CD4-positive, alpha-beta T cell treated with Interleukin-12 subunit alpha and Interleukin-12 subunit beta, for 1 hour (primary cell): ENCODE results near the gene IQGAP2.

ENCODE experiments used
- DNase-seq: peaks from one replicate; pipeline ENCODE4 v3.0.0-alpha.2; 2020

IQGAP2 gene

DNA sequence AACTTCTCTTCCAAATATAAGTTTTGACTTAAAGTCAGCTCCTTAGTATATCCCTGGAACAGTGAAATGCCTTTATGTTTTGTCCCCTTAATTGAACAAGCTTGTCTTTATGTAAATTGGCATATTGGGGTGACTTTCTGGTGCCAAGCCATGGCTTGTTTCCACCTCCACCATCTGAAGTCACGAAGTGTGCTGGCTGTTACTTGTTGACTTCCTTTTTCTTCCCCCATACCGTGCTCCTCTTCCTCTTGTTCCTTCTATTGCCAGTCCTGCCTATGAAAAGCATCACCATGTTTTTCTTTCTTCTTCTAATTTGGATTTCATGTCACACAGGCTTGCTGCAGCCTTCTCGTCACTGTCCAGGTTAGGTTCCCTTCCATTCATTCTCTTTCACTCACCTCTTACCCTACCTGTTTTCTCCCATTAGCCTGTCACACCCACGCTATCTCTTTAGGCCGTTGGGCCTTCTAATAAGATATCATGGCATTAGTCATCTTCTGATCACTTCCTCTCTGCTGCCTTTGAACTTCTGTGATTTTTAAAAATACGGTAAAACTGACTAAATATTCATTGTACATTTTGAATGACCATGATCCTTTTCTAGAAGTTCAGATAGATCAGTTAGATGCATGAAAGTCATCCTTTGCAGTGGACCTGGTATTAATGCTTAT is 48.1 kb downstream of the IQGAP2 start:
- no peak for DNase-seq

DNA sequence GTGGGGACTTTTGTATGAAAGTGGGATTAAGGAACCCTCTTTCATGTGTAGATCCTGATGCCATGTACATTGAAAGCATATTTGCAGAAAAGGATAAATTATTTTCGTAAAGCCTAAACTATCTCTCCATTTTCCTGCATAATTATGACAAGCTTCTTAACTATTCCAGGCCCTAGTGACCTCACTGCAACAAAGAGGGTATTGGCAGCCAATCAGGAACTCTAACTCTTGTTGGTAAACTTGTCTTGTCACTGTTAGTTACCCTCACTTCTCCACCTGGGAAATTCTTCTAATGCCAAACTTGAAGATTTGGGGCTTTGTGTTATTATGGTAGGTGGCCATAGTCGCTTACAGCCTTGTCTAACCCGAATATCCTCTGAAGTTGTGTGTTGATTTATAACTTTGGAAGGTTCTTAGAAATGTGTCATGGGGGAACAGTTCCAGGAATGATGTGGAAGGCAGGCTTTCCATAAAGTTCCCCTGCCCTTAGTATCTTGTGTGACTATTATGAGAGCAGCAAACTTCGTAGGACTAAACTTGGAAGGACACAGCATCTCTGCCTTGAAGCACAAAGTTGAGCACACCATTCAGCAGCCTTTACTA is 52.5 kb downstream of the IQGAP2 start:
- no peak for DNase-seq

DNA sequence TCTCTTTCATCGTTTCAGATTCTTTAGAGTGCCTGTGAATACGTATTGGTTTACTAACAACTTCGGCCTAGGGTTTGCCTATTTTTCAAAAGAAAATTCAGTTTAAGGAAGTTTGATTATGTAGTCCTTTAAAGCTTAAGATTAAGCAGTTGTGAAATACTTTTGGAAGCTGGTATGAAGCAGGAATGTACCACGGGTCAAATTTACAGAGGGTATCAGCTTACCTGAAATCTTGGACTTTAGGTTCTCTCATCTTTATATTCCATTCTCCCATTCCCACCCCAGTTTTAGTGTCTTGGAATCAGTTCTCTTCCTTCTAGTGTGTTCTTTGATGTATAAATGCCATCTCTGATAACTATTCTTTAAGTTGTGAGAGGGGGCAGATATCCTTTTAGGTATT is 53.2 kb downstream of the IQGAP2 start:
- no peak for DNase-seq

DNA sequence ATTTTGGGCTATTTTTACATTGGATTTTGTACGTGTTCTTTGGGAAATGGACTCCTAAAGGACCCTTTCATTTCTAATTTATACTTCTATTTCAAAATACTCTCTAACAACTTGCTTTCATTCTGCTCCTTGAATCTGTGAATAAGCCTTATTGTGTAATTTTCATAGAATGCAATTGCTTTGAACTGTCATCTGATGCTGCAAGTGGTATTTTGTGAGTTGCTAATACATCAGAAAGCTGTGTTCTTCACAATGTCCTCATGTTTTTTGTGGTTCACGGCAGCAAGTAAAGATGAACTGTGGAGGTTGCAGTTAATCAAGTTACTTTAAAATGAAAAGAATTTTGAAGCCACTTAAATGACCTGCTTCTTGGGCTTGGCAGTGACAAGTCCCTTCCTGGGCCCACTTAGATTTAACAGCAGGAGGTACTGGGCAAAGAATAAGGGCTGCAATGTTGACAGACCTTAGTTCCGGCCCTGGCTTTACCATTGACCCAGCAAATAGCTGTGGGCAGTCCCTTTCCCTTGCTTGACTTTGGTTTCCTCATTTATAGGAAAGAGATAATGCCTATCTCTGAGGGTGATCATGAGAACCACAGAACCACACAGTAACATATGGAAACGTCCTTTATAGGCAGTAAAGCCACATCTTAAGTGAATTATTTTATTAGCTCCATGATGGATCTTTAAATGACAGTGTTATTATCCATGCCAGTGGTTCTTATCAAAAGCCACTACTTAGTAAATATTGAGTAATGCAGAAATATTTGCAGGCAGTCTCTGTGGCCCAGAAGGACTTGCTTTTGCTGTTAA is 54.8 kb downstream of the IQGAP2 start:
- DNase-seq: no peak

- no peak for DNase-seq
Measured at GRCh38 chr5:76458486-76458830, 55.4 kb downstream of the IQGAP2 start.

GRCh38 chr5:76460104-76460503 is 57.0 kb downstream of the IQGAP2 start:
- DNase-seq: no peak

DNA sequence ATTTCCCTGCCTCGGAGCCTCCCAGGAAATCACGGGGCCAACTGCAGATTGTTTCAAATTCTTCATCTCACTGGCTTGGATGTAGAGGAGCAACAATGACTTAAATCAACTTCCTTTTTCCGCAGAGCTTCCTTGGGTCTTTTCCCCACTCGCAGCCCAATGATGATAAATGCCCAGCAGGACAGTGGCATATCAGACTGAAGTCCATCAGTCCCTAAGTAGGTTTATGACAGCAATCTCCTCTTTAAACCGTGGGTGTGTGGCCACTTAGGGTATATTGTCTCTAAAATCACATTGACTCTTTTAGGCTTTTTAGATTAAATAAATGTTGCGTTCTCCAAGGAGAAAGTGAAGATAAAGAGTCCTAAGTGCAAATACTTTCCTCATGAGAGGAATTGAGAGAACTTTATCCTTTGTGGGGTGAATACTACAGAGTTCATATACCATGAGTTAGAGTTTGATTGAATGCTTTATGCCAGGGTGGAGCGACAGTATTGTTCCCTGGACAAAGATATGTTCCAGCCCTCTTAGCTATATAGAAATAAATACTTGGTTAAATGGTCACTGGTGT is 59.1 kb downstream of the IQGAP2 start:
- no peak for DNase-seq

- no peak for DNase-seq
Measured at GRCh38 chr5:76467216-76467615, 64.1 kb downstream of the IQGAP2 start.

DNA sequence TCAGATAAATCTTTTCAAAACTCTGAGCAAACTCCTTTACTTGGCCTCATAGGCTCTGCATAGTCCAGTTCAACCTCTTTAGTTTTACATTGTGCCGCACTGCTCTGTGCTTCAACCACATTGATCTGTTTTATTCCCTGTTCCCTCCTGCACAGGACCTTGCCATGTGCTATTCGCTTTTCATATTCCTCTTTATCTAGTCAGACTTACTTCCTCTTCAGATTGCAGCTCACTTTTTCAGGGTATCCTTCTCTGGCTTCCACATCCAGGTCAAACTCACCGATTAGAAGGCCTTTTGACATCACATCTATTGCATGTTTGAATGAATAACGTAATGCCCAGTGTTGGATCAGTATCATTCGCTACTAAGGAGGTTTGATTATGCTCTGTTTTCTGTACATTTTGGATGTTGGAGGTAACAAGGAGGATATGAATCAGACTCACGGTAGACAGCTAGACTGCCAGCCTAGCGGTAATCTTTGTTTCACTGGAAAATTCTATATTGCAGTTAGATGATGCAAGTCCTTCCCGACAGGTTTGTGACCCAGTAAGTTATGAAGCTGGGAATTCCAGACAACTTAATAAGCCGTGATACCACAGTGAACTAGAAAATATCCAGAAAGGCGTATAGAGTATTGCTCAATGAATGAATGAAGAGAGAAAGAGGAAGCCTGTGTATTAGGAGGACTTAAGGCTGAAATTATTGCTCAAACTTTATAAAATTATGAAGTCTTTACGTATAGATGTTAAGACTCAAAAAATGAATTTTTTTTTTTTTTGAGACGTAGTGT is 65.7 kb downstream of the IQGAP2 start:
- DNase-seq: no peak

GRCh38 chr5:76469656-76470290 is 66.7 kb downstream of the IQGAP2 start:
- DNase-seq: no peak

- no peak for DNase-seq
Measured at GRCh38 chr5:76470976-76471375, 67.9 kb downstream of the IQGAP2 start.

DNA sequence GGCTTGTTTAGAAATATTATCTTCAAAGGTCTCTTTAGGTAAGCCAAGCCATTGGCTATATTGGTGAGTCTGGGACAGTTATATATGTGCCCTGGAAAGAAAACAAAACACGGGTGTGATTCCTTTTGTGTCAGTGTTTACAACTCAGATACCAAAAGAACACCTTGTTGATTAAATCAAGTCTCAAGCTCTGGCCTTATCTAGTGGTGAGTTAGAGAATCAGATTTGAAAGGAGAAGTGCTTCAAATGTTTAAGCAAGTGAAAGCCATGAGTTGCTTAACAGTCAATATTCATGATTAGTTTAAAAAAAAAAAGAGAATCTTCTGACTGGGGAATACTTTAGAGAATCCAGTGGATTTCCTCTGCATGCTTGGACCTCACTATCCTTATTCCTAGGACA is 68.3 kb downstream of the IQGAP2 start:
- DNase-seq: no peak

- no peak for DNase-seq
Measured at GRCh38 chr5:76471987-76472334, 68.9 kb downstream of the IQGAP2 start.

DNA sequence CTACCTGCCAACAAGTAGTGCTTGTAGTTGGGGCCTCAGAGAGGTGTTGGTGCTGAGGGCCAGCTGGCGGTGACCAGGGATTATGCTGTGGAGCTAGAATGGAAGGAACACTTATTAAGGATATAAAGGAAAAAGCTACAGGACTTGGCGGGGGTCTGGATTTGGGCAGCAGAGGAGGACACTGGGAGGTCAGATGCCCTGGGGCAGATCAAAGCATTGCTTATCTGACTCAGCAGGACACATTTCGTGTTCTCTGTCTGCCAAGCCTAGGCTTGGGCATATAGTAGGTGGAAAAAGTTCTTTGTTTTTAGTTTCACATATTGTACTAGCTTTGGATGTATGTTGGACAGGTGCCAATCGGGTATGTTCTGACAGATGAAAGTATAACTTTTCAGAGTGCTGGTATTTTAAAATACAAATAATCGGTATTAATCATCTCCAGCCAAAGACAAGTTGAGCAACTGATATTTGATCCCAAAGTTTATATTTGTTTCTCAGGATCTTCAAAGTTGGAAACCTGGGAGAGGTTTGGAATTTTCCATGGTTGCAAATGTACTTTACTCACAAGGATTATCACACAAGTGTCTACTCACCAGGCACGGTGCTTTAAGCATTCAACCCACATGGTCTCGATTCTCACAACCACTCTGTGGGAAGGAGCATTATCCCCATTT is 69.4 kb downstream of the IQGAP2 start:
- peak; percentile 22 for DNase-seq

GRCh38 chr5:76473009-76473336 is 69.9 kb downstream of the IQGAP2 start:
- DNase-seq: no peak

GRCh38 chr5:76473661-76474060 is 70.6 kb downstream of the IQGAP2 start:
- peak; percentile 78 for DNase-seq

DNA sequence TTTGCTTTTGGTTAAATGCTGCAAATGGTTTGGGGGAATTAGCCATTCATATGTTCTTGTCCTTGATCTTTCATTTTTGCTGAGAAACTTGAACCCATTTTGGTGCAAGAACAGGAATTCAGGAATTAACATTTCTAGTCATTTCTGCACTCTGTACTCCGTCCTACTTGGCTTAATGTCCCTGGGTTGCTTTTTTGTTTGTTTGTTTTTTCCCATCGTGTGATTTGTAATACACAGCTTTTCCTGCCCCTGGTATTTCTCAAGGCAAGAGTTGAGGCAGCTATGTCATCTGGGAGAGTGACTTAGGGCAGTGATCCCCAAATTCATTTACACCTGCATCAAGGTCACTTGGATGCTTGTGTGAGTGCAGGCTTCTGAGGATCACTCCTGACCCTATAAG is 71.3 kb downstream of the IQGAP2 start:
- DNase-seq: no peak

DNA sequence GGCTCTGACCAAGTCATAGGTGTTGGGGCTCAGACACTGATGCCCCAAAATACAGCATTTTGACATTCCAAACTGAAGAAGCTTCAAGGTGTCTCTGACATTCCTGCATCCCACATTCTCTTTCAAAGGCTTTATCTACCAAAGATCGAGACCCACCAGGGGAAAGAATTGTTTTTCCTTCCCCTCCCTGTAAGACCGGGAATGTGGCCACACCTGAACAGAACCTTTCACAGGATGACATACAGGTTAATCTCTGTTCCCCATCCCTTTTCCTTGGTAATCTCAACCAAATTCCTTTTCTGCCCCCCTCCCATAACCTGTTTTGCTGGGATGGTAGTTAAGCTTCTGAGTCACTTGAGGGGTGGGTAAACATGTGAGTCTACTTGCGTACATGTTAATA is 72.3 kb downstream of the IQGAP2 start:
- no peak for DNase-seq

DNA sequence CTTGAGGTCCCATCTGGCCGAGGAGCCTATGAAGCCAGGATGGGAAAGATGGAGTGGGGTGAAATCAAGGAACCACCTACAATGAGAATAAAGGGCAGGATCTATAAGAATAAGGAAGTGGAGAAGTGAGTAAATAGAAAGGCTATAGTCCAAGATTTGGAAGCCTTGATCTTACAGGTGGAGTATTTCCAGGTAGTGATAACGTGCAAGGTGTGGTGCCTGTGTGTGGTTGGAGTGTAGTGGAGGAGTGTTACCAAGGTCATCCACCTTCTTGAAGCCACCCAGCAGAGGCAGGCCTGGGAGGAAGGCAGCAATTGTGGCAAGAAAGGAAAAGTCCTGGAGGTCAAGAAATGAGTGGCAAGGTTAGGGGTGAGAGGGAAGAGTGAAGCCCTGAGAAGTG is 72.9 kb downstream of the IQGAP2 start:
- DNase-seq: no peak

- DNase-seq: no peak
Measured at GRCh38 chr5:76476474-76477038, 73.5 kb downstream of the IQGAP2 start.

DNA sequence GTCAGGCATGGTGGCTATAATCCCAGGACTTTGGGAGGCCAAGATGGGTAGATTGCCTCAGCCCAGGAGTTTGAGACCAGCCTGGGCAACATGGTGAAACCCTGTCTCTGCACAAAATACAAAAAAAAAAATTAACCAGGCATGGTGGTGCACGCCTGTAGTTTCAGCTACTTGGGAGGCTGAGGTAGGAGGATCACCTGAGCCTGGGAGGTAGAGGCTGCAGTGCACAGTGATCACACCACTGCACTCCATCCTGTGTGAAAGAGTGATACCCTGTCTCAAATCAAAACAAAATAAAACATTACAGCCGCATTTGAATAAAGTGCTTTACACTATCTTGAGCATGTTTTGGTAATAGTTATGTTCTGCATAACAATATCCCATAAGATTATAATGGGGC is 74.0 kb downstream of the IQGAP2 start:
- no peak for DNase-seq

GRCh38 chr5:76477571-76477970 is 74.5 kb downstream of the IQGAP2 start:
- DNase-seq: no peak
